ENCODE measurements around the gene TRIM17.

TRIM17 gene

GRCh38 chr1:228417061-228417460 lies 400 bp upstream of the TRIM17 start:
- no peak for DNase-seq

GRCh38 chr1:228415853-228416216 lies 826 bp downstream of the TRIM17 start:
- DNase-seq = no peak

- no peak for DNase-seq
Observed at GRCh38 chr1:228415221-228415620, 1.4 kb downstream of the TRIM17 start.

- DNase-seq = no peak
Observed at GRCh38 chr1:228414511-228415211, 2.0 kb downstream of the TRIM17 start.

- no peak for DNase-seq
Observed at GRCh38 chr1:228413241-228414010, 3.2 kb downstream of the TRIM17 start.

- no peak for DNase-seq
Observed at GRCh38 chr1:228411548-228412430, 4.9 kb downstream of the TRIM17 start.

GRCh38 chr1:228411121-228411520 lies 5.5 kb downstream of the TRIM17 start:
- no peak for DNase-seq

GRCh38 chr1:228410671-228411070 lies 6.0 kb downstream of the TRIM17 start:
- DNase-seq = no peak

- DNase-seq = no peak
Observed at GRCh38 chr1:228410015-228410414, 6.6 kb downstream of the TRIM17 start.

GRCh38 chr1:228408869-228409805 lies 7.5 kb downstream of the TRIM17 start:
- DNase-seq = no peak

- no peak for DNase-seq
Observed at GRCh38 chr1:228408041-228408868, 8.4 kb downstream of the TRIM17 start.

GRCh38 chr1:228407106-228408040 lies 9.3 kb downstream of the TRIM17 start:
- no peak for DNase-seq

GRCh38 chr1:228405979-228406228 lies 10.8 kb downstream of the TRIM17 start:
- no peak for DNase-seq

GRCh38 chr1:228405200-228405978 lies 11.3 kb downstream of the TRIM17 start:
- DNase-seq = no peak

GRCh38 chr1:228404107-228404720 lies 12.4 kb downstream of the TRIM17 start:
- no peak for DNase-seq

GRCh38 chr1:228403231-228403631 lies 13.4 kb downstream of the TRIM17 start:
- DNase-seq = no peak

GRCh38 chr1:228402641-228403025 lies 14.0 kb downstream of the TRIM17 start:
- DNase-seq = no peak

- DNase-seq = no peak
Observed at GRCh38 chr1:228401782-228402640, 14.7 kb downstream of the TRIM17 start.

Measured in NCI-H1694 (cell line).